Tibial nerve (tissue), 3 donors: Measurements from ENCODE around the gene FBXO46.

Experiments used
- CTCF ChIP-seq, 5 experiments: fragments of 200-600 bp in 3 of 5; fragments of 450-650 bp in 2 of 5; sonication (generic) in 3 of 5; IDR thresholded peaks; one replicate each; pipeline ENCODE4 v1.5.1; 2016 to 2019; ENCODE audit warnings: antibody characterized with exemption in 5 of 5, mild to moderate bottlenecking in 3 of 5, moderate library complexity in 2 of 5
- POLR2A ChIP-seq, 2 donors: fragments of 450-650 bp; IDR thresholded peaks; one replicate each; pipeline ENCODE4 v1.6.1; 2017; ENCODE audit warnings: antibody characterized with exemption in 2 of 2, mild to moderate bottlenecking in 2 of 2, moderate library complexity in 2 of 2

GRCh38 chr19:45739498-45740439 is 9.1 kb upstream of the FBXO46 start:
- TF ChIP-seq CTCF (IDR thresholded peaks at IDR 0.05), result no peak
- TF ChIP-seq POLR2A (IDR thresholded peaks at IDR 0.05), result no peak
